NCI-H345 treated with DMSO at 0.1 percent for 48 hours (cell line): Measurements from ENCODE around the gene WNK4.

Experiments used
- DNase-seq: peaks from one replicate; lab custom pipeline; 2025; ENCODE audit not compliant: unreplicated experiment; lab: John Stamatoyannopoulos, UW

The WNK4 gene

DNA sequence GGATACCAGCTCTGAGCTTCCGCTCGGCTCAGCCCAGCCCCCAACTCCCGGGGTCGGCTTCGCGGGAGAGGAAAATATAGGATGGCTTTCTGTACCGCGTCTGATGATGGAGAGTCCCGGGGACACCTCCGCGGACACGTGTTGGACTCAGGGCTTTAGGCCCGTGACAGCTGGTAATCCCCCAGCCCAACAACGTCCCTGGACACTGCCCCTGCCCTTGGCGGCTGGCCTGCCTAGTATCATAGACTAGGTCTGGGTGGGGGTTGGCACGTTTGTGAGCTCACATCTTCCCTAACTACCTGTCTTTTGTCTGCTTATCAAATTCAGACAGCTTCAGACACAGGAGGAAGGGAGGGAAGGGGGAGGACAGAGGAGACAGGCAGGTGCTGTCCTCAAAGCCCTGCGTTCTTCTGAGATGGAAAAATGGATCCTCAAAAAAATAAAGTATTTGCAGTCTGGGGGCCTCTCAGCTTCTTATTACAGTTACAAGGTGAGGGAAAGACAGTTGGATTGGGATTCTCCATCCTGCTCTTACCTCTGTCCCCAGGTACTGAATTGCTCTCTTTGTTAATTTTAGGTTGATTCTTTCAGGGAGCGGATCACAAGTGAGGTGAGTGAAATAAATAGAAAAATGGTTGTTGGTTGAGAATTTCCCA lies 53.5 kb downstream of the WNK4 start:
- no peak for DNase-seq

DNA sequence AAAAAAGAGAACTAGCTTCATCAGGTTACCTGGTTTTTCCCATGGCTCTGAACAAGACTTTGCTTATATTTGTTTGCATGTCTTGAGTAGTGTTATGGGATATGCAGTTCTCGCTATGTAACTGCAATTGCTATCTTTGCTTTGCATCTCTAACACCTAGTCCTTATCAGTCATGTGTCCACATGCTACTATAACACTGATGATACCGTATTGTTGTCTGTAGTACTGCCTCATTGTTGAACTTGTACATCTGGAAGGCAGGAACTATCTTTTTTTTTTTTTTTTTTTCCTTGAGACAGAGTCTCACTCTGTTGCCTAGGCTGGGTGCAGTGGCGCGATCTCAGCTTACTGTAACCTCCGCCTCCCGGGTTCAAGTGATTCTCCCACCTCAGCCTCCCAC lies 55.3 kb downstream of the WNK4 start:
- no peak for DNase-seq

DNA sequence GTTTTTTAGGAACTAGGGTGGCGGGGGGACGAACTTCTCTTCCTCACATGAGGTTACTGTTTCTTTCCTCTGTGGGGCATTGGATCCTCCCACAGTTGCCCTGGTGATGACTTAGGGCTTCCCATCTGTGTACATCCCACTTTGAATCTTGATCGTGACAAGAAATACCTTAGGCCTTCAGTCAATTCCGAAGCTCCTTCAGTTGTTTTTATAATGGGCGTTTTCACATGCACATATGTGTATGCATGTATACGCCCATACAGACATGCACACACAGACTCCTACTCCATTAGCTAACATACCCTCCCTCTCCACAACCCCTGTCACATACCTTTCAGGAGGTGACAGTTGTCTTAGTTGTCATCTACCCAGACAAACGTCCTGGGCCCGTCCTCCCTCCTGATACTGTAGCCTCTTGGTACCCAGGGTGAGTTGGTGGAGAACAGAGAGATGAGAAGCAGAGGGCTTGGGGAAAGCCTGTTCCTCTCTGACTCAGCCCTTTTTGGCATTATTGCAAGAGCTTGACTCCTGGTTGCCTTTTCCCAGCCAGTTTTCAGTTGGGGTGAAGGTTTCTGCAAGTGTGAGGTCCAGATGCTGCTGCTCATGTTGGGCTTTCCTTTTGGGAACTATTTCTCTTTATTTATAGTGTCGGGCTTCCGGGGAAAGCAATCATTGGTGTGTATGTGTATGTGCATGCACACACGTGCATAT lies 61.7 kb downstream of the WNK4 start:
- no peak for DNase-seq

DNA sequence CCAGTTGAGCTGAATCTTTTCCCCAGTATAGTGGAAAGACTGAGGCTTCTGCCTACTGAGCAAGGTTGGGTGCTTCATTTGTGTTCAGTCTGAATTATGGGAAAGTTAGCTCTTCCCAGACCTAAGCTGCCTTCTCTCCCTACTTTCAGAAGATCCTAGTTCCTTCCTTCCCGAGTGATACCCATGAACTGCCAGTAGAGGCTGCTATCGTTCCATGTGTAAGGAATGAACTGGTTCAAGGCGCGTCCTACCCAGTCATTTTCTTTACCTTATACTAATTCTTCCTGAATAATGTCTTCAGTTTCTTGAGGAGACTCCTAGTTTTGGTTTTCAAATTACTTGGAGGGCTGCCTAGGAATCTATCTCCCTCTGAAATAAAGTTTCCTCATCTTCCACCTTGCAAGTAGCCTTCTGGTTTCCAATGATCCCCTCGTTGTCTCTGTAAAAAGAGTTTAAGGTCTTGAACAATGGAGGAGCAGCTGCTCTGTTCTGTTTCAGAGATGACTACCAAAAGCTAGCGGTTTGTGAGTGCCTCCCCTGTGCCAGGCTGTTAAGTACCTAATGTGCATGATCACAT lies 63.0 kb downstream of the WNK4 start:
- DNase-seq = peak; percentile 31

DNA sequence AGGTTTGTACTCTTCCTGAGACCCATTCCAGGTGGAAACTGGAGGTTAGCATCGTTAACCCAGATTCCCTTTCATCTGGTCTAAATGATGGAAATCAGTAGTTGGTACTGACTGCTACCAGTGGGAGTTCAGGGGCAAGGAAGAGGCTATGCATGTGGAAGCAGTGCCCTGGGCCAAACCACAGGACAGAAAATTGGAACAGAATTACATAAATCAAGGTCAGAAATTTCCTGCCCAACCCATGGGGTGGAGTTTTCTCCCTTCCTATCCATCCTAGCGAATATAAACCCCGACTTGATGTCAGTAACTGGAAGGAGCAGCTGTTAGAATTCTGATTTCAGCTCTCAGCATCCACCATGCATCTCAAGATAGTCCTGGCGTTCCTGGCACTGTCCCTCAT lies 63.9 kb downstream of the WNK4 start, which contains the start of gene AOC2:
Gene AOC2, plus strand, starts transcription at position 310 of the 400 bp plus-strand sequence. Its CDS starts 47 bp downstream, at position 357.
- no peak for DNase-seq

DNA sequence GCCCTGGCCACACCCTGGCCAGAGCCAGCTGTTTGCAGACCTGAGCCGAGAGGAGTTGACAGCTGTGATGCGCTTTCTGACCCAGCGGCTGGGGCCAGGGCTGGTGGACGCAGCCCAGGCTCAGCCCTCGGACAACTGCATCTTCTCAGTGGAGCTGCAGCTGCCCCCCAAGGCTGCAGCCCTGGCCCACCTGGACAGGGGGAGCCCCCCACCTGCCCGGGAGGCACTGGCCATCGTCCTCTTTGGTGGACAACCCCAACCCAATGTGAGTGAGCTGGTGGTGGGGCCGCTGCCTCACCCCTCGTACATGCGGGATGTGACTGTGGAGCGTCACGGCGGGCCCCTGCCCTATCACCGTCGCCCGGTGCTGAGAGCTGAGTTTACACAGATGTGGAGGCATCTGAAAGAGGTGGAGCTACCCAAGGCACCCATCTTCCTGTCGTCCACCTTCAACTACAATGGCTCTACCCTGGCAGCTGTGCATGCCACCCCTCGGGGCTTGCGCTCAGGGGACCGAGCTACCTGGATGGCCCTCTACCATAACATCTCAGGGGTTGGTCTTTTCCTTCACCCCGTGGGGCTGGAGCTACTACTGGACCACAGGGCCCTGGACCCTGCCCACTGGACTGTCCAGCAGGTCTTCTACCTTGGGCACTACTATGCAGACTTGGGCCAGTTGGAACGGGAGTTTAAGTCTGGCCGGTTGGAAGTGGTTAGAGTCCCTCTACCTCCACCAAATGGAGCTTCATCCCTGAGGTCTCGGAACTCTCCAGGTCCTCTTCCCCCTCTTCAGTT lies 64.5 kb downstream of the WNK4 start:
- DNase-seq = no peak

DNA sequence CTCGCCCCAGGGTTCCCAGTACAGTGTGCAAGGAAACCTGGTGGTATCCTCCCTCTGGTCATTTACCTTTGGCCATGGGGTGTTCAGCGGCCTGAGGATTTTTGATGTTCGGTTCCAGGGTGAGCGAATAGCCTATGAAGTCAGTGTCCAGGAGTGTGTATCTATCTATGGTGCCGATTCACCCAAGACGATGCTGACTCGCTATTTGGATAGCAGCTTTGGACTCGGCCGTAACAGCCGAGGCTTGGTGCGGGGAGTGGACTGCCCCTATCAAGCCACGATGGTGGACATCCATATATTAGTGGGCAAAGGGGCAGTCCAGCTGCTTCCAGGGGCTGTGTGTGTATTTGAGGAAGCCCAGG lies 65.1 kb downstream of the WNK4 start:
- no peak for DNase-seq

DNA sequence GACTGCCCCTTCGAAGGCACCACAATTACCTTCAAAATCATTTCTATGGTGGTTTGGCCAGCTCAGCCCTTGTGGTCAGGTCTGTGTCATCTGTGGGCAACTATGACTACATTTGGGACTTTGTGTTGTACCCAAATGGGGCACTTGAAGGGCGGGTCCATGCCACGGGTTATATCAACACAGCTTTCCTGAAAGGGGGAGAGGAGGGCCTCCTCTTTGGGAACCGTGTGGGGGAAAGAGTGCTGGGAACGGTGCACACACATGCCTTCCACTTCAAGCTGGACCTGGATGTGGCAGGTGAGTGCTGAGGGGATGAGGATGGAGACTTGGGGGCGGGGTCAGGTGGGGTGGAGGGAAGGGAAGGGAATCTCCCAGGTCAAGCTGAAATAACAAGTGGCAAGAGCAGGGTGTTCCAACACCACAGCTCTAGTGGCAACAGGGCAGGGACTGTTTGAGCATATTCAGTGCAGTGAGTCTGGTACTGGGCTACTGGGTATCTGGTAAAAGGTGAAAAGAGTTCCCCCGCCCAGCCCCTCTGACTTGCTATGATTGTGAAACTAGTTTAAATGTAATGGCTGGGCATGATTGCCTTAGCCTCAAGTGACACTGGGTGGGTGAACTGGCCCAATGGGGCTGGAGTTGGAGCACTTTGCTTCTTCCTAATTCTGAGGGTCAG lies 65.6 kb downstream of the WNK4 start:
- DNase-seq = no peak
